Smooth muscle cell (in vitro differentiated cells): ENCODE measurements around the gene SLC27A6. TPM values are rescaled to one million over a fixed set of nuclear protein-coding genes. Genes with fewer than 3 reads are reported as not detected.
A peak's percentile ranks its signal among the peaks of the same experiment; 100 is the strongest.

ENCODE experiments used
- DNase-seq: peaks from one replicate; lab custom pipeline; 2025; ENCODE audit not compliant: unreplicated experiment; lab: John Stamatoyannopoulos, UW
- H2AFZ ChIP-seq: fragments of 200-600 bp; sonication (generic); 2 replicates; pipeline ENCODE4 v1.6.0; 2016; ENCODE audit warnings: antibody characterized with exemption, low read depth, mild to moderate bottlenecking
- H3F3A ChIP-seq: fragments of 200-600 bp; sonication (generic); 2 replicates; pipeline ENCODE4 v1.6.0; 2017; ENCODE audit warnings: antibody characterized with exemption, low read depth
- H3K27ac ChIP-seq: fragments of 200-600 bp; sonication (generic); 2 replicates; pipeline ENCODE4 v1.5.1; 2016; ENCODE audit warnings: low read depth, mild to moderate bottlenecking
- H3K27me3 ChIP-seq: fragments of 200-600 bp; sonication (generic); 2 replicates; pipeline ENCODE4 v1.6.1; 2016; ENCODE audit warnings: low read depth, mild to moderate bottlenecking
- H3K36me3 ChIP-seq: fragments of 200-600 bp; sonication (generic); 2 replicates; pipeline ENCODE4 v1.5.1; 2016; ENCODE audit warnings: low read depth
- H3K4me1 ChIP-seq: fragments of 200-600 bp; sonication (generic); 2 replicates; pipeline ENCODE4 v1.5.1; 2016; ENCODE audit warnings: low read depth
- H3K4me2 ChIP-seq: fragments of 200-600 bp; sonication (generic); 2 replicates; pipeline ENCODE4 v1.6.0; 2016; ENCODE audit warnings: mild to moderate bottlenecking
- H3K4me3 ChIP-seq: fragments of 200-600 bp; sonication (generic); 2 replicates; pipeline ENCODE4 v1.5.1; 2016; ENCODE audit warnings: mild to moderate bottlenecking
- H3K79me2 ChIP-seq: fragments of 200-600 bp; sonication (generic); 2 replicates; pipeline ENCODE4 v1.6.0; 2016; ENCODE audit warnings: low read depth, mild to moderate bottlenecking
- H3K9ac ChIP-seq: fragments of 200-600 bp; sonication (generic); 2 replicates; pipeline ENCODE4 v1.6.0; 2016; ENCODE audit warnings: low read depth
- H3K9me3 ChIP-seq: fragments of 200-600 bp; sonication (generic); replicated peaks from 2 replicates; pipeline ENCODE4 v1.5.1; 2016; ENCODE audit warnings: low read depth
- H4K20me1 ChIP-seq: fragments of 200-600 bp; sonication (generic); 2 replicates; pipeline ENCODE4 v1.6.0; 2016; ENCODE audit warnings: low read depth
- WGBS: methylation state at CpG from one replicate; pipeline ENCODE4 v1.1.7; 2016; ENCODE audit warnings: low lambda C conversion rate; 5-methylcytosine and 5-hydroxymethylcytosine counted together
- polyA plus RNA-seq: library from polyadenylated mRNA; unstranded; fragments of >200 nt; fragmentation: Nextera tagmentation; extraction: Ambion mirVana; gene quantifications from 2 replicates; pipeline ENCODE4 v1.2.1, GENCODE V29; 2016
- total RNA-seq: library from RNA; depleted of rRNA; stranded (reverse); fragments of >200 nt; gene quantifications from 2 replicates; pipeline ENCODE4 v1.2.3, GENCODE V29; 2014
- TF ChIP-seq, protein P1 (sequence below): fragments of 200-600 bp; sonication (generic); IDR thresholded peaks from 2 replicates; pipeline ENCODE4 v1.5.1; 2017; ENCODE audit warnings: borderline replicate concordance, mild to moderate bottlenecking, antibody characterized with exemption; ENCODE audit not compliant: insufficient read depth, poor library complexity, severe bottlenecking

The SLC27A6 gene
- total RNA-seq = 2.3 and 2.4 TPM in 2 replicates
- polyA plus RNA-seq = 0.49 and 3.7 TPM in 2 replicates

DNA sequence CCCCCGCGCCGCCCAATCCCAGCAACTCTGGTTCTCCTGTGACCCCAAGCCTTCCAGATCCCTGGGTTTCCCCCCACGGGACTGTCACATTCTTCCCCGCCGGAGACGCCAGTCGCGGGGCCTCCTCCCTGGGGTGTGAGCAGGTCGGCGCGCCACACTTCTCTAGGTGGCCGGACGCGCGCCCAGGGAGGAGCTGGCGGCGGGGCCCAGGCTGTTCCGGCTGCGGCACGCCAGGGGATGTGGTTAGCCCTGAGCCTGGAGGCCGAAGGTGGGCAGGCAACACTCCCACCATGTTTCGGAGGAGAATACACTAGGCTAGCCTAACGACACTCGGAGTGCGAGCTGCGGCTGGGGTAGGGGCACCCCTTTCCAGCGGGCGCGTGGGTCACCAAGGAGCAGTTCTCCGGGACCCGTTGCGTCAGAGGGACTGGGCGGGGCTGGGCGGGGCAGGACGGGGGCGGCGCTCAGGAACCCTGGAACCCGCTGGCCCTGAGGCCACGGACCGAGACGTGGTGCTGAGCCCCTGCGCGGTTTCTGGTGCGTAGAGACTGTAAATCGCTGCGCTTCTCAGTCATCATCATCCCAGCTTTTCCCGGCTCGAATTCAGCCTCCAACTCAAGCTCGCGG, at the start of gene SLC27A6:
Gene SLC27A6, plus strand, starts transcription at position 478 of the 627 bp plus-strand sequence. CDS start 650 bp downstream, outside the sequence.
- H3K79me2 ChIP-seq = no peaks in the 10 kb centered on the region
- WGBS = 1% methylated on average over 44 of the region's 51 CpGs
- peaks cover 36% of the 10 kb centered on the region for H3K27me3 ChIP-seq
- H2AFZ ChIP-seq = peak within 1 kb of the TSS; percentile 81
- H3K4me1 ChIP-seq = peaks cover 5% of the 10 kb centered on the region
- TF ChIP-seq, protein P1, sequence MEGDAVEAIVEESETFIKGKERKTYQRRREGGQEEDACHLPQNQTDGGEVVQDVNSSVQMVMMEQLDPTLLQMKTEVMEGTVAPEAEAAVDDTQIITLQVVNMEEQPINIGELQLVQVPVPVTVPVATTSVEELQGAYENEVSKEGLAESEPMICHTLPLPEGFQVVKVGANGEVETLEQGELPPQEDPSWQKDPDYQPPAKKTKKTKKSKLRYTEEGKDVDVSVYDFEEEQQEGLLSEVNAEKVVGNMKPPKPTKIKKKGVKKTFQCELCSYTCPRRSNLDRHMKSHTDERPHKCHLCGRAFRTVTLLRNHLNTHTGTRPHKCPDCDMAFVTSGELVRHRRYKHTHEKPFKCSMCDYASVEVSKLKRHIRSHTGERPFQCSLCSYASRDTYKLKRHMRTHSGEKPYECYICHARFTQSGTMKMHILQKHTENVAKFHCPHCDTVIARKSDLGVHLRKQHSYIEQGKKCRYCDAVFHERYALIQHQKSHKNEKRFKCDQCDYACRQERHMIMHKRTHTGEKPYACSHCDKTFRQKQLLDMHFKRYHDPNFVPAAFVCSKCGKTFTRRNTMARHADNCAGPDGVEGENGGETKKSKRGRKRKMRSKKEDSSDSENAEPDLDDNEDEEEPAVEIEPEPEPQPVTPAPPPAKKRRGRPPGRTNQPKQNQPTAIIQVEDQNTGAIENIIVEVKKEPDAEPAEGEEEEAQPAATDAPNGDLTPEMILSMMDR = no peak
- peak within 1 kb of the TSS; percentile 98 for H3K4me2 ChIP-seq
- peak within 1 kb of the TSS; percentile 65 for H3K4me3 ChIP-seq
- H3K27ac ChIP-seq = no peak within 1 kb of the TSS
- no peak within 1 kb of the TSS for H3K9ac ChIP-seq
- H4K20me1 ChIP-seq = no peaks in the 10 kb centered on the region
- no peaks in the 10 kb centered on the region for H3K9me3 ChIP-seq
- DNase-seq = no peak
- H3K36me3 ChIP-seq = no peaks in the 10 kb centered on the region
- H3F3A ChIP-seq = no peaks in the 10 kb centered on the region

DNA sequence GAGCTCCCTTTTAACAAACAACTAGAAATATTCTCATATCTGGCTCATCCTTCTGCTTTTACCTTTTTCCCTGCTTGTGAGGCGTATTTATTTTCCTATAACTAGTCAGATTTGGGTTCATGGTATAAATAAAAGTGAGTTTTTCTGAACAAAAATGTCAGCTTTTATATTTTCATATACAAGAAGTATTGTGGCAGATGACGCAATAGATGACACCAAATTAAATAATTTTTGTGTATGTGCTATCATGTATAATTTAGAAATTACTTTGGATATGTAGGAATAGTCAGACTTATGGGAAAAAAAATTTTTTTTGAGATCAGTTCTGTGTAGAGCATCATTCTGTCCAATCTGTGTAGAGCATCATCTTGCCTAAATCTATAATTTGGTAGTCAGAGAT, 45.7 kb upstream of the SLC27A6 start:
- Histone ChIP-seq H3K79me2 (no peaks in the 10 kb centered on the region), H3F3A (no peaks in the 10 kb centered on the region)

DNA sequence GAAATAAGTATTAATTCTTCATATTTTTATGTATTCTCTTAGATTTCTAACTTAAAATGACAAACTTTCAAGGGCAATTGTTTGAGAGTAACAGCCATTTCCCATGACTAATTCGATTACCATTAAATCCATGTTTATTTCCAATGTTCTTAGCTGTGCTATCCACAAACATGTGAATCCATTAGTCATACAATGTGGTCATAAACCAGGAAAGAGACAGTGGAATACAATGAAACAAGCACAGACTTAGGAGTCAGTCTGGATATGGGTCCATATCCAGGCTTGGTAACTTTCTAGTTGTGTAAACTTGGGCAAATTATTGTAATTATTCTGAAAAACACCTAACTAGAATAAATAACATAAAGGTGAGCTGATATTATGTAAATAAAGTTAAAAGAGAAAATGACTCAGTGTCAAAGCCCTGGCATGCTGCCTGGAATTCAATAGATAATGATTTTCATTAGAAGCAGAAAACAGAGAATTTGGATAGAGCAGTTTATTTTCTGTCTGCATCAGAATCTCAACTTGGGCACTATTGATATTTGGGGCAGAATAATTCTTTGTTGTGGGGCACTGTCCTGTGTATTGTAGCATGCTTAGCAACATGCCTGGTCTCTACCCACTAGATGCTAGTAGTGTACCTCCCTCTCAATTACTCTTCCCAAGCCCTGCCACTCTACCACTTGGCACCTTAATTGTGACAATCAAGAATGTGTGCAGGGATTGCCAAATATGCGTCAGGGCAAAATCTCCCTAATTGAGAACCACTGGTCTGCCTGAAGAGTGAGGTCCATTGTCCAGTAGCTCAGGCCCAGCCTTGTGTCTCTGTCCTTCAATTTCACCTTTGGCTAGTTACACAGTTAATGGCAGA, 44.7 kb upstream of the SLC27A6 start:
- Histone ChIP-seq H2AFZ (no peak overlapping the region), H3F3A (no peaks in the 10 kb centered on the region), H3K36me3 (no peaks in the 10 kb centered on the region), H3K27ac (peak overlapping the region; percentile 24), H3K9ac (no peak overlapping the region), H3K27me3 (no peaks in the 10 kb centered on the region), H3K4me1 (no peaks in the 10 kb centered on the region), H3K9me3 (no peaks in the 10 kb centered on the region), H3K4me3 (no peak overlapping the region), H3K4me2 (peak overlapping the region; percentile 37), H3K79me2 (no peaks in the 10 kb centered on the region), H4K20me1 (no peaks in the 10 kb centered on the region)
- TF ChIP-seq, protein P1 = no peak
- WGBS = 68% methylated on average over 2 of the region's 2 CpGs
- DNase-seq = no peak

More for the DNA sequence above, 45.7 kb upstream of the SLC27A6 start:
- H3K9me3 ChIP-seq = no peaks in the 10 kb centered on the region
- no peak overlapping the region for H2AFZ ChIP-seq
- no peaks in the 10 kb centered on the region for H4K20me1 ChIP-seq
- H3K4me3 ChIP-seq = no peak overlapping the region
- TF ChIP-seq, protein P1 = no peak
- no peaks in the 10 kb centered on the region for H3K4me1 ChIP-seq
- no peak for DNase-seq
- no peak overlapping the region for H3K27ac ChIP-seq
- H3K9ac ChIP-seq = no peak overlapping the region
- no peaks in the 10 kb centered on the region for H3K36me3 ChIP-seq
- H3K4me2 ChIP-seq = no peak overlapping the region
- H3K27me3 ChIP-seq = no peaks in the 10 kb centered on the region
- WGBS = 93% methylated on average over 2 of the region's 2 CpGs
